Hematopoietic multipotent progenitor cell treated with erythropoietin and hydrocortisone succinate and interleukin-3 and kit ligand, for 17 days (in vitro differentiated cells): ENCODE measurements around the gene TAOK3.

ENCODE experiments used
- DNase-seq: peaks from one replicate; pipeline ENCODE4 v3.0.0-alpha.2; 2015; ENCODE audit warnings: low spot score

Gene TAOK3

GRCh38 chr12:118212606-118213005, 160.1 kb downstream of the TAOK3 start:
- DNase-seq, result no peak

- no peak for DNase-seq
Observed at GRCh38 chr12:118206107-118206412, 166.6 kb downstream of the TAOK3 start.

DNA sequence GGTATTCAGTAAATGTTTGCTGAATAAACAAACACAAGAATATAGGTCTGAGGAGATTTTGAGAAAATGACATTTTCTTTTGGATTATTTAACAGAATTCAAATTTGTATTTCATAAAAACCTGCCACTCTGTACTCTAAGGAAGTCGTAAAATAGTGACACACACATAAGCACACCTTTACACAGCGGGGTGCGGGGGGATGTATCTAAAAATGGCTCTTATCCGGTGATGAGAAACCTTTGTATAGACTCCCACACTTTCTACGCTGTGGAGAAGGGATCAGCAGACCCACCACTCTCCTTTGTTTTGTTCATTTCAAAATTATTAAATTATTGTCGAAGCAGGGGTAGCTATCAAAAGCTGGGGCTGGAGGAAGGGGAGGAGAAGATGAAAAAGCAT, 178.7 kb downstream of the TAOK3 start:
- no peak for DNase-seq

DNA sequence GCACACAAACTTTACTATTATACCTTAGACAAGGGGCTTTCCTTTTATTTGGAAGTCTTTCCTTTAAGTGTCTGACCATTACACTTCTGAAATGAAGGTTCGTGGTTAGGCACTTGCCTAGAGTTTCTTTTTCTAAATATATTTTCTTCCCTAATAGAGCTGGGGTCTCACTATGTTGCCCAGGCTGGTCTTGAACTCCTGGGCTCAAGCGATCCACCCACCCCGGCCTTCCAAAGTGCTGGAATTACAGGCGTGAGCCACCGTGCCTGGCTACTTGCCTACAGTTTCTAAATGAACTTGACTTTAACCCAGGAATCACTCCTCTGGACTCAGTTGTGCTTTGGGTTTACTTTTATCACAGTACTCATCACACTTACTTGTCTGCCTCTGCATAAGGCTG, 179.2 kb downstream of the TAOK3 start:
- DNase-seq, result no peak

GRCh38 chr12:118190266-118190665, 182.4 kb downstream of the TAOK3 start:
- no peak for DNase-seq

DNA sequence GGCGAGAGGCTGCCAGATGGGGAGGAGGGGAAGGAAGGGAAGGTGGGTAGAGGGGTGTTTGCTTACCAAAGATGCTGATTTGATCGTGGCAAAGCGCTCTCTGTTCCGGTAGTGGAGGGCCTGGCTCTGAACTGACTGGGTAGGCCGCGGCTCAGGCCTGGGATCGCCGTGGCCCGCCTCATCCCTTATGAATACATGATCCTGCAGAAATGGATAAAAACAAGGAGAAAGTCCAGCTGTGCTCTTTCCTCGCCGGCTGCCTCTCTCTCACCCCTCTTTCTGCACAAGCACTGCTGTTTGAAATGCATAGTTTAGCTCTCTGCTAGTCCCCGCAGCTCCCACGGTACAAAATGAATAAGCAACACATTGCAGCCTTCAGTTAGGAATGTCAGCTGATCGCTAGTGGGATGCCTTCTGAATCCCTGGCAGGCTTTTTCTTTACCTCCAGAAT, 182.9 kb downstream of the TAOK3 start:
- DNase-seq, result no peak

- no peak for DNase-seq
Observed at GRCh38 chr12:118188690-118189371, 183.9 kb downstream of the TAOK3 start.

DNA sequence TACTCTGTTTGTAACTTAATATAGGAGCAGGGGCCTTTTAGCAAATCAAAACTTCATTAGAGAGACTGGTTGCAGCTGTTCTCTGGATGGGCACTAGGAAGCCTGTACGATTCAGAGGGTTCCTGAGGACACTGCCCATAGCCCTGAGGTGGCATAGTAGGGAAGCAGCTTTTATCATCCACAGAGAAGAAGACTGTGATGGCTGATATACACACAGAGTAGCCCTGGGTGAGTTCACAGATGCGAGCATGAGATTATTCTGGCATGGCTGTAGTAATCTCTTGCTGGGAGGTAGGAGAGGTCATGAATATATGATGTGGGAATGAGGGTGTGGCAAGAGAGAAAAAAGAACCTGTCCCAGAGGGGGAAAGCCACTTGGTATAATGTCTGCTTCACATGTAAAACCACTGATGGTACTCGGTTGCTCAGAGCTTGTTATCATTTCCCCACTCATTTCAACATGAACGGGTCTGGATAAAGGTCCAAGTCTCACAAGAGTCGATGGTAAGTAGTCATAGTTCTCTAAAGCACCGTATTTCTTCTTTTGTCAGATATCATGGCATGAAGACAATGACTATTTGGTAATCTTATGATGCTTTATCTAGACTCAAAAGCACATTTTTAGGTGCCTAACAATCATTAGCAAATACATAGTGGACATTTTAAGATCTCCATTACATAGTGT, 184.8 kb downstream of the TAOK3 start:
- peak; percentile 46 for DNase-seq

DNA sequence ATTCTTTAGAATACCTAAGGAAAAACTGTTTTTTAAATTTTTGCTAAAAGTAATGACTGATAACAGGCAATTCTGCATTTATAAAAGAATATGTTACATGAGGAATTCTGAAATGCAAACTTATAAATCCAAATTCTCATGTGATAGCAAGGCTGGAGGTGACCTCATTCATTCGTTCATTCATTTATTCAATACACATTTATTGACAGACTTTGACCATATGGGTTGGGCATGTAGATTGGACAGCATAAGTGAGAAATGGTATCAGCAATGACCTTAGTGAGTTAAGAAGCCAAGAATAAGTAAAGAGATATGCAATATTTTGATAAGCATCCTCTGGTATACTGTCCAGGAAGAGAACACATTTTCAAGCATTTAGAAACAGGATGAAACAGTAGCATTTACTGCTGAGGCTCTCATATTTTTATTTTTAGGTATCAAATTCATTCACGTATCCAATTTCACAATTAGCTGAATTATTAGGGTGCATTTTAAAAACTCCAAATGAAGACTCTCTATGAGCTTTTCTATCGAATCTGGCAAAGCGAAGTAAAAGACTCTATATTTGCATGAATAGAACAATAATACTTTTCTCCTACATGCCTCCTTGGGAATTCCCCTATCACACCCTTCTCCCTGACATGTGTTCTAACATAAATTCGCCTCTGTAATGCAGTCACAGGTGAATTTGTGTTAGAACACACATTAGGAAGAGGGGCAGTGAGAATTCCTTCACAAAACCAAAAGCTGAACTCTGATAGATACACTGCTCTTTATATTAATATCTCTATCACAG, 186.9 kb downstream of the TAOK3 start:
- no peak for DNase-seq

GRCh38 chr12:118183711-118184110, 189.0 kb downstream of the TAOK3 start:
- peak; percentile 20 for DNase-seq

DNA sequence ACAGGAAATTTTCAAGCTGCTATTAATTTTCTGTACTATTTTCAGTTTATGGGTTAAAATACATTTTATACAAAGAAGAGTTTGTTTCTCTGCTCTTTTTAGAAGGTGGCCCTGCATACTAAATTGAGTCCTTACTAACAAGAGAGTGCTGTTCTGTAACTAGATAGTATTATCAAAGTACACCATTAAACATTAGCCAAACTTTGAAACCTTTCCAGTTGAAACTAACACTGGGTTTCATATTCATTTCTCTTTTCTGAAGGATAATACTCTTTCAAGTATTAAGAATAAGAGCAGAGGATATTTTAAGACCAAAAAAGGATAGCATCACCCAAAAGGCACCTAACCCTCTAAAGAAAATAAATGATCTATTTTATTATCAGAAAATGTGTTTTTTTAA, 189.6 kb downstream of the TAOK3 start:
- DNase-seq, result no peak

GRCh38 chr12:118175823-118176447, 196.8 kb downstream of the TAOK3 start:
- no peak for DNase-seq

GRCh38 chr12:118166946-118167345, 205.8 kb downstream of the TAOK3 start:
- DNase-seq, result no peak

DNA sequence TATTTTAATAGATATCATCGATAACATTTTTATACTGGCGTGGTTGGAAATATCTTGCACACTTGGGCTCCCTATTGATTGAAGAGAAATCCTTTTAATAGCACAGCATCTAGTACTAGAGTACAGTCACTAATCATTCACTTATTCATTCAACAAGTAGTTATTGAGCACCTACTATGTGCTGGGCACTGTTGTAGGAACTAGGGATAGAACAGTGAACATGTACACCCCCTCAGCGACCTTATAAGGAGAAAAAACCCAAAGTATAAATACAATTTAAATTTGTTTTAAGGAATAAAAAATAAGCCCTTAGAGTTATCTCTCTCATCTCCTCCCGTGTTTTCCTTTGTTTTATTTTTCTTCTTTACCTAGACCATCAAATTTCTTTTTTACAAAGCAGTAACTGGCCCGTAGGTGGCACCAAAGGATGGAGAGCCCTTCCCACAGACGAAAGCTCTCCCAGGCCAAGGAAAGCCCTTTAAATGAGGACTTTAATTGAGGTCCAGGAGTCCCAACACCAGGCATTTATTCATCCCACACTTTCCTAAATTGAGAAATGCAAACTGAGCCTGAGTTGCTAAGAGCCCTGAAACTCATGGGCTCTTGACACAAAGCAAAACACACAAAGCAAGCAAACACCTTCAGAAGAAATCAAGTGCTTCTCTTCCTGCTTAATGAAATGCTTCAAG, 207.8 kb downstream of the TAOK3 start:
- no peak for DNase-seq

DNA sequence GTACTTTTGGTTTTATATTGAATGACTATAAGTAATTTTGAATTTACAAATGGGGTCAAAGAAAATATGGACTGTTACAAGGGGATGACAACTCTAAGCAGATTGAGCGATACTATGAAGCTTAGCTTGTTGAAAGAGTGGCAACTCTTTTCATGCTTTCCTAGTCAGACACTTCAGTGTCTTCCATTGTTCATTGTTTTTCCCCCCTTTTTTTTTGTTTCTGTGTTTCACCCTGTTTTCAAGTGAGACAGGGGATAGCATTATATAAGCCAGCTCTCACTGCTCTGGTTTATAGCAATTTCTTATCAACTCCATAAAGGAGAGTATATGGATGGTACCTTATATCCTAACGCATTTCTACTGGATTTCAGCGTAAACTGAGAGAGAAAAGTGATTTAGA, 212.2 kb downstream of the TAOK3 start:
- no peak for DNase-seq

- DNase-seq, result no peak
Observed at GRCh38 chr12:118151755-118152154, 221.0 kb downstream of the TAOK3 start.

DNA sequence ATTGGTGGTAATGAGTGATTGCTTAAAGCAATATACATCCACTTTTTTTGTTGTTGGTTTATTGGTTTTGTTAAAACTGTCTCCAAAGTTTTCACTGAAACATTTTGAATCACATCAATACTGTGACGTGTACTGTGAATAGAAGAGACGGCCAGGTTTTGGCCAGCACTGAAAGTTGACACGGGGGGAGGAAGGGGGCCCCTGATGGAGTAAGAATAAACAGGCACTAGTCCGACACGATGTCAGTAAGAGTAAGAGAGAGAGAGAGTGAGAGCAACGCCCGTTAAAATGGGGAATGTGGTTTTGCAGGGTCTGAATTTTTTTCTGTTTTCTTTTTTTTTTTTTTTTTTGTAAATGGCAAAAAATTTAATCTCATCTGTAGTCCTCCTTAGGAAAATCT, 222.1 kb downstream of the TAOK3 start:
- no peak for DNase-seq

DNA sequence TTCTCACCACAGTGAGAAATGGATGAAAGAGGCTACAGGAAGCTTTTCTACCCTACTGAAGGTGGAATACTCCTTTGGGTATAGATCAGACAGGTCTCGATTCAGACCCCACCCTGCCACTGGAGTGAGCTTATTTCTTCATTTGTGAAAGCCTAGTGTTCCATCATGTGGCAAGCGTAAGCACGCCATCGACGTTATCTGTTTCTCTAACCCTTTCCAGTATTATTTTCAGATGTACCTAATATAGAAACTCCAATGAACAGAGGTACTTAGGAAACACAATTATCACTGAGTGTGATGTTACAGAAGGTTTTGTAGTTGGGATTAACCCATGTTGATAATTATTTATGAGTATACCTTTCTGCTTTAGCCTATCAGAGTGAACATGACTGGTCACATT, 224.4 kb downstream of the TAOK3 start:
- no peak for DNase-seq

- DNase-seq, result no peak
Observed at GRCh38 chr12:118145798-118146156, 226.9 kb downstream of the TAOK3 start.

DNA sequence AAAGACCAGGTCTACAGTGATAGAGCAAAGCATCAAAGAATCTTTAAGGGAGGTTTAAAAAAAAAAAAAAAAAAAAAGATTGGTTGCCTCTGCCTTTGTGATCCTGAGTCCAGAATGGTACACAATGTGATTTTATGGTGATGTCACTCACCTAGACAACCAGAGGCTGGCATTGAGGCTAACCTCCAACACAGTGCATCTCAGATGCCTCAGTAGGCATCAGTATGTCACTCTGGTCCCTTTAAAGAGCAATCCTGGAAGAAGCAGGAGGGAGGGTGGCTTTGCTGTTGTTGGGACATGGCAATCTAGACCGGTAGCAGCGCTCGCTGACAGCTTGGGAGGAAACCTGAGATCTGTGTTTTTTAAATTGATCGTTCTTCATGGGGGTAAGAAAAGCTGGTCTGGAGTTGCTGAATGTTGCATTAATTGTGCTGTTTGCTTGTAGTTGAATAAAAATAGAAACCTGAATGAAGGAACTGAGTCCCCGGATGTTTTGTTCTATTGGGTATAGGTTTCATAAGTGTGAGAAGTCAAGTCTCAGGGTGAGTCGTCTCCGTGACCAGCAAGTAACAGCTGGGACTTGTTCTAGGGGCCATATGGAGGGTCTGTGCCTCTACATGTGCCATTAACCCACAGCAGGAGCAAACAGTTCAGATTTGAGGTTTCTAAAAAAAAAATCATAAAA, 227.5 kb downstream of the TAOK3 start:
- no peak for DNase-seq

- DNase-seq, result no peak
Observed at GRCh38 chr12:118144499-118144898, 228.2 kb downstream of the TAOK3 start.

GRCh38 chr12:118140825-118141224, 231.9 kb downstream of the TAOK3 start:
- DNase-seq, result no peak
